Thoracic aorta (tissue), 2 donors: ENCODE measurements around the gene PUM2. TPM values are rescaled to one million over a fixed set of nuclear protein-coding genes. Genes with fewer than 3 reads are reported as not detected.
"Not testable (repeated sequence)": the region's sequence is repeated elsewhere in the genome, so short reads cannot be mapped to it uniquely, and the experiment has no call there.

Experiments
- ATAC-seq: fragments of 150-250 bp; one replicate; pipeline ENCODE4 v1.8.0; 2017; ENCODE audit warnings: low read depth; ENCODE audit not compliant: insufficient number of reproducible peaks, low FRiP score
- DNase-seq: peaks from one replicate; pipeline ENCODE4 v3.0.0-alpha.2; 2020; ENCODE audit warnings: low spot score
- H3K27ac ChIP-seq, 2 donors: fragments of 200-600 bp; sonication (generic); 1 replicate in 1 of 2; 2 replicates in 1 of 2; pipeline ENCODE4 v1.5.1; 2016; ENCODE audit warnings: mild to moderate bottlenecking in 2 of 2, moderate library complexity in 2 of 2
- H3K27me3 ChIP-seq: fragments of 200-600 bp; sonication (generic); replicated peaks from 2 replicates; pipeline ENCODE4 v1.6.0; 2016; ENCODE audit warnings: mild to moderate bottlenecking; ENCODE audit not compliant: insufficient read depth
- H3K36me3 ChIP-seq: fragments of 200-600 bp; sonication (generic); one replicate; pipeline ENCODE4 v1.5.1; 2016
- H3K4me1 ChIP-seq, 2 donors: fragments of 200-600 bp; sonication (generic); 1 replicate in 1 of 2; 2 replicates in 1 of 2; pipeline versions ENCODE4 v1.5.1 to v1.6.0; 2016; ENCODE audit warnings: low read depth in 2 of 2, mild to moderate bottlenecking in 1 of 2; ENCODE audit not compliant: control insufficient read depth in 1 of 2
- H3K4me3 ChIP-seq: fragments of 200-600 bp; sonication (generic); 2 replicates; pipeline ENCODE4 v1.5.1; 2016; ENCODE audit warnings: mild to moderate bottlenecking
- H3K9me3 ChIP-seq: fragments of 200-600 bp; sonication (generic); 2 replicates; pipeline ENCODE4 v1.5.1; 2016
- total RNA-seq, 2 donors: library from RNA; depleted of rRNA; stranded (reverse); fragments of >200 nt; gene quantifications; one replicate each; pipeline versions ENCODE4 v1.1.0 to v1.2.3, GENCODE V29; 2016
- TF ChIP-seq, protein P1 (sequence below): fragments of 200-600 bp; sonication (generic); IDR thresholded peaks from one replicate; pipeline ENCODE4 v1.5.1; 2019; ENCODE audit warnings: antibody characterized with exemption

Gene PUM2
- total RNA-seq, 2 donors from 2014 or later: 45.4 to 88.7 TPM

GRCh38 chr2:20254731-20255130 lies 95.9 kb downstream of the PUM2 start:
- H3K27me3 ChIP-seq: no peaks in the 10 kb centered on the region
- peaks cover 46% of the 10 kb centered on the region for H3K36me3 ChIP-seq
- ATAC-seq: no peak
- no peak for DNase-seq
- H3K9me3 ChIP-seq: no peaks in the 10 kb centered on the region
- no peak overlapping the region for H3K4me3 ChIP-seq
- TF ChIP-seq, protein P1, sequence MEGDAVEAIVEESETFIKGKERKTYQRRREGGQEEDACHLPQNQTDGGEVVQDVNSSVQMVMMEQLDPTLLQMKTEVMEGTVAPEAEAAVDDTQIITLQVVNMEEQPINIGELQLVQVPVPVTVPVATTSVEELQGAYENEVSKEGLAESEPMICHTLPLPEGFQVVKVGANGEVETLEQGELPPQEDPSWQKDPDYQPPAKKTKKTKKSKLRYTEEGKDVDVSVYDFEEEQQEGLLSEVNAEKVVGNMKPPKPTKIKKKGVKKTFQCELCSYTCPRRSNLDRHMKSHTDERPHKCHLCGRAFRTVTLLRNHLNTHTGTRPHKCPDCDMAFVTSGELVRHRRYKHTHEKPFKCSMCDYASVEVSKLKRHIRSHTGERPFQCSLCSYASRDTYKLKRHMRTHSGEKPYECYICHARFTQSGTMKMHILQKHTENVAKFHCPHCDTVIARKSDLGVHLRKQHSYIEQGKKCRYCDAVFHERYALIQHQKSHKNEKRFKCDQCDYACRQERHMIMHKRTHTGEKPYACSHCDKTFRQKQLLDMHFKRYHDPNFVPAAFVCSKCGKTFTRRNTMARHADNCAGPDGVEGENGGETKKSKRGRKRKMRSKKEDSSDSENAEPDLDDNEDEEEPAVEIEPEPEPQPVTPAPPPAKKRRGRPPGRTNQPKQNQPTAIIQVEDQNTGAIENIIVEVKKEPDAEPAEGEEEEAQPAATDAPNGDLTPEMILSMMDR: no peak
- H3K27ac ChIP-seq: no peak overlapping the region
- no peaks in the 10 kb centered on the region for H3K4me1 ChIP-seq

DNA sequence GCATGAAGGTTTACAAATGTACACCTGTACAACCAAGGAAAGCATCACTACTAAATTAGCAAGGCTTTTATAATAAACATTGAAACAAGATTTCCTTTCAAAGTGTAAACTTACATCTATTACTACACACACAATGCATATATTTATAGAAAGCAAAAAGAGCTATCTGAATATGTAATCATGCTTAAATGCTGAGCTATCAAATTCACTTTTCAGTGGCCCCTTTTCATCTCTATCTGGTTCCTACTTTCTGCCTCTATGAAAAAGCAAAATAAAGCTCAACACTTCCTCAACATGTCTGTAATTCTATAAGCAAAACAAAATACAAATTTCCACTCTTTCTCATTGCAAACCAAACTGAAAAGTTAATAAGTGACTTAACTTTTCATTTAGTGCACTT lies 100.2 kb downstream of the PUM2 start:
- H3K27ac ChIP-seq: no peak overlapping the region
- ATAC-seq (no peak), DNase-seq (no peak)
- no peaks in the 10 kb centered on the region for H3K9me3 ChIP-seq
- H3K36me3 ChIP-seq: peaks cover 39% of the 10 kb centered on the region
- no peaks in the 10 kb centered on the region for H3K4me1 ChIP-seq
- TF ChIP-seq, protein P1: no peak
- H3K27me3 ChIP-seq: no peaks in the 10 kb centered on the region
- no peak overlapping the region for H3K4me3 ChIP-seq

GRCh38 chr2:20249170-20249569 lies 101.5 kb downstream of the PUM2 start:
- Histone ChIP-seq H3K27me3 (no peaks in the 10 kb centered on the region), H3K27ac (no peak overlapping the region), H3K4me1 (no peaks in the 10 kb centered on the region), H3K9me3 (no peaks in the 10 kb centered on the region), H3K4me3 (no peak overlapping the region), H3K36me3 (peaks cover 28% of the 10 kb centered on the region)
- ATAC-seq (no peak), DNase-seq (no peak)
- TF ChIP-seq, protein P1: no peak

DNA sequence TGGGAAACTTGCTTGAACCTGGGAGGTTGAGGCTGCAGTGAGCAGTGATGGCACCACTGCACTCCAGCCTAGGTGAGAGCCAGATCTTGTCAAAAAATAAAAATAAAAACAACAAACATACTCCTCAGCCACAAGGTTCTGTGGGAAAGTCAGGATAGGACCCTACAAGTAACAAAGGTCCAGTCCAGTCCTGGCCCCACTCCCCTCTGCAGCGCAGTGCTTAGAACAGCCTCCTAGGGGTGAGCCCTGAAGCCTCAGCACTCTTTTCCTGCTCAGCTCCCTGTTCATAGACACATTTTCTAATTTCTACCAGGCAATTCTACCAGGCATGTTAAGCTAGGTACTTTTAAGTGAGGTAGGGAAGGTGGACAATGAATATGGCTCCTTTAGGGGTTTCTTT lies 103.6 kb downstream of the PUM2 start:
- no peaks in the 10 kb centered on the region for H3K9me3 ChIP-seq
- DNase-seq (no peak), ATAC-seq (no peak)
- no peaks in the 10 kb centered on the region for H3K4me1 ChIP-seq
- peaks cover 10% of the 10 kb centered on the region for H3K36me3 ChIP-seq
- H3K27me3 ChIP-seq: no peaks in the 10 kb centered on the region
- H3K27ac ChIP-seq: no peak overlapping the region
- H3K4me3 ChIP-seq: no peak overlapping the region
- TF ChIP-seq, protein P1: no peak

DNA sequence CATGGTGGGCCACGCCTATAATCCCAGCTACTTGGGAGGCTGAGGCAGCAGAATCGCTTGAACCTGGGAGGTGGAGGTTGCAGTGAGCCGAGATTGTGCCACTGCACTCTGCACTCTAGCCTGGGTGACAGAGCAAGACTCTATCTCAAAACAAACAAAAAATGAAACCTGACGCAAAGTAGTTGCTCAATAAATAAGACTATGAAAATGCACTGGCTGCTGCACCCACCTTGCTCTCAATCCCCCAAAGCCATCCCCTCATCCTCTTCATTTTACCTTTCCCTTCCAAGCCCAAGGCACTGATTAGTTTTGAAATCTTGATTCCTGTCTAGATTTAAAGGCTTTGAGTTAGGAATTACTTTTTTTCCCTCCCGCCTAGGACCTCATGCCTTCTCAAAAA lies 107.0 kb downstream of the PUM2 start:
- H3K4me1 ChIP-seq, H3K27ac ChIP-seq, ATAC-seq, H3K36me3 ChIP-seq, H3K4me3 ChIP-seq, DNase-seq, H3K9me3 ChIP-seq, H3K27me3 ChIP-seq: not testable (repeated sequence)

GRCh38 chr2:20242727-20243377 lies 107.8 kb downstream of the PUM2 start:
- H3K27me3 ChIP-seq: no peaks in the 10 kb centered on the region
- ATAC-seq: no peak
- no peaks in the 10 kb centered on the region for H3K4me1 ChIP-seq
- TF ChIP-seq, protein P1: no peak
- no peaks in the 10 kb centered on the region for H3K9me3 ChIP-seq
- H3K36me3 ChIP-seq: peaks cover 4% of the 10 kb centered on the region
- no peak overlapping the region for H3K27ac ChIP-seq
- no peak for DNase-seq
- H3K4me3 ChIP-seq: no peak overlapping the region
